HG03039 (cell line): Measurements from ENCODE around the gene N4BP3.

Experiments used
- ATAC-seq: cut with Tn5 transposase; IDR thresholded peaks from one replicate; pipeline ENCODE4 v1.9.1; 2021; ENCODE audit warnings: mild to moderate bottlenecking, moderate library complexity; ENCODE audit not compliant: unreplicated experiment

Gene N4BP3

DNA sequence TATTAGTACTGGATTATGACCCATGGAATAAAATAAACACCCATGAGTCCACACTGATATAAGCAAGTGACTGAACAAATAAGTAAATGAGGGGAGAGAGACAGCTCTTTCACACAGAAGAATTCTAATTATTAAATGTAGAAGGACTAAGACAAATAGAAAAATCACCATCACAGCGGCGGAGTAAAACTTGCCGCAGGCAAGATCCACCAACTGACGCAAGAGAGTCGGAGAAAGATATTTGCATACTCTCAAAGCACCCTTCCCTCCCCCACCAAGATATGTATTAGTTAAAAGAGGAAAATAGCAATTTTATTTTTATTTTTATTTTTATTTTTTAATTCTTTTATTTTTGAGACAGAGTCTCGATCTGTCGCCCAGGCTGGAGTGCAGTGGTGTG is 14.6 kb upstream of the N4BP3 start:
- no peak for ATAC-seq

DNA sequence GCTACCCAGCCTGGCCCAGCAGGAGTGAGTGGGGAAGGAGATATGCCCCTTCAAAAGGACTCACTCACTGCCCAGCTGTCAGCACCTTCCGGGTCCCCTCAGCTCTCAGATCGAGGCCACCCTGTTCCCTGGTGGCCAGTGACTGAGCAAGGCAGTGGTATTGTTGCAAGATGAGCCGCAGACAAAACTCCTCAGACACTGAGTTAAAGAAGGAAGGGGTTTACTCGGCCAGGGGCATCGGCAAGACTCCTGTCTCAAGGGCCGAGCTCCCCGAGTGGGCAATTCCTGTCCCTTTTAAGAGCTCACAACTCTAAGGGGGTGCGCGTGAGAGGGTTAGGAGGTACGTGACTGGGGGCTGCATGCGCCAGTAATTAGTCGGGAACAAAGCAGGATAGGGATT is 9.7 kb upstream of the N4BP3 start:
- no peak for ATAC-seq

DNA sequence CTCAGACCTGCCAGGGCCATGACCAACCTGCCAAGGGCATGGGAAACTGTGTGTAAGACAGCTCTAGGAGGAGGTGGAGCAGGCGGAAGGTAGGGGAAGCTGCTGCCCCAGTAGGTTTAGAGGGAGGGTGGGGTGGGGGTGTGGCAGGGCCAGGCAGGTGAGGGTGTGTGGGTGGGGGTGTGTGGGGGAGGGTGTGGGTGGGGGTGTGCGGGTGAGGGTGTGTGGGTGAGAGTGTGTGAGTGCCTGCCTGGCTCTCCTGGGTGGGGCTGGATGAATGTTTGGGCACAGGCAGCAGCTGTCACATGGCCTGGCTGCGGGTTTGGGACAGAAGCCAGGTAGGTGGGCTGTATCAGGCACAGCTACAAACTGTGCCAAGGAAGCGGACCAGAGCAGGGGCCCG is 8.8 kb upstream of the N4BP3 start:
- ATAC-seq = no peak

DNA sequence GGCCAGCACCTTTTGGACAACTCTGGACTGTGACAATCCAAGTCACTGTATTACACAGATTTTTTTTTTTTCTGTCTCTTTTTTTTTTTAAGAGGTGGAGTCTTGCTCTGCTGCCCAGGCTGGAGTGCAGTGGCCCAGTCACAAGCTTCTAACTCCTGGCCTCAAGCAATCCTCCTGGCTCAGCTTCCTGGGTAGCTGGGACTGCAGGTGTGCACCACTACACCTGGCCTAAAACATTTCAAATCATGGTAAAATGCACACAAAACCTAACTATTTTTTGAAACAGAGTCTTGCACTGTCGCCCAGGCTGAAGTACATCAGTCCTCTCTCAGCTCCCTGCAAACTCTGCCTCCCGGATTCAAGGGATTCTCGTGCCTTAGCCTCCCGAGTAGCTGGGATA is 7.2 kb upstream of the N4BP3 start:
- ATAC-seq = no peak

DNA sequence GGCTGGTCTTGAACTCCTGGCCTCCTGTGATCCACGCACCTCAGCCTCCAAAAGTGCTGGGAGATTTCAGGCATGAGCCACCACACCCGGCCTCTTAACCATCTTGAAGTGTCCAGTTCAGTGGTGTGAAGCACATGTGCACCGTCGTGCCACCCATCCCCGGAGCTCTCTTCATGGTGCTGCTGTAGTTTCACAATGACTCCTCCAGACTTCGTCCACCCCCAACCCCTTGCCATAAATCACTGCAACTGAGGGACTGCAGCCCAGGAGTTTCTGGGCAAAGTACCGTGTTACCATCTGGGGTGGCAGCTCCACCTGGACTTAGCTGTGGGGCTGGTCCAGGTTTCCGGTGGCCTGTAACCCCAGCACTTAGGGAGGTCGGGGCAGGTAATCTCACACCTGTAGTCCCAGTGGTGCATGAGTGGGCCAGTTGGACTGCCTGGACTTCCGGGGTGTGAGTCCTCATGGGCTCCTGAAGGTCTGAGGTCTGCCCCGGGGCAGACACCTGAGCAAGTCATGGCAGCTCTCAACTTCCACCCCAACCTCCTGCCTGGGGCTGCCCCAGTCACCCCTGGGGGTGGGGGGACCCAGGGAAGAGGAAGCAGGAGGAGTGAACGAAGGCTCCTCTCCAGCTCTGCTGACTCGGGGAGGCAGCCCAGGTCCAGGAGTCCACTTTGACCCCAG is 6.6 kb upstream of the N4BP3 start:
- no peak for ATAC-seq

DNA sequence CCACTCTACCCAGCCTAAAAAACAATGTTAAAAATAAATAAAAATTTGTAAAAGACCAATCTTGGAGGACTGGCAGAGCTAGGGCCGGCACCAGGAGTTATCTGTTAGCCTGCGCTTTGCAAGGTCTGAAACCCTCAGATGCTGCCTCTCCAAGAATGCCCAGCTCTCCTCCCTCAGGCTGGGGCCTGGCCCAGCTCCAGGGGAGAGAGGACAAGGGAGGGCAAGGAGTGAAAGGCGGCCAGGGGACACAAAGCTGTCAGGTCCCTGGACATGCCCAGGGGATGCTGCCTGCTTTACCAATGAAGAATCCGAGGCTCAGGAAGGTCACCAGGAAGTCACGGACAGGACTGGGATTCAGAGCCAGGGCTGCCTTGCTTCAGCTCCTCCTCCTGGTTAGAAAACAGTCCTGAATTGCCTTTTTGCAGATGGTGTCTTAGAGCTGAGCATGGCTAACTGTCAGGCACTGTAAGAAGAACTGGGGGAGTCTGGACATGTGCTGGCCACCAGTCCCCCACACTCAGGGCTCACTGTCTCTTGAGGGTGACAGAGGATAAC is 5.5 kb upstream of the N4BP3 start:
- ATAC-seq = no peak

DNA sequence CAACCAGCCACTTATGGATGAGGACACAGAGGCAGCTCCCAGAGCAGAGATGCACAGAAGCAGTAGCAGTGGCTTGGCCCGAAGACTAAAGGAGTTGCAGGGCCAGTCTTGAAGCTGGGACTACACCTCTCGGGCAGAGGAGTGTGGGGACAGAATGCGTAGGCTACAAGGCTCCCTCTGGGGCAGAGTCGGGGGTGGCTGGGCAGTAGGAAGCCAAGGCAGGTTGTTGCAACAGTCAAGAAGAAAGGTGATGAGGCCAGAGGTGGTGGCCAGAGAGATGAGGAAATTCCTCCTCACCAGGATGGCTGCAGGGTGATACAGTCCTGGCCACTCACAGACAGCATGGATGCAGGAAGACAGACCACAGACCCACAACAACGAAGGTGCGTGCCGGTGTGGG is 4.9 kb upstream of the N4BP3 start:
- ATAC-seq = no peak

DNA sequence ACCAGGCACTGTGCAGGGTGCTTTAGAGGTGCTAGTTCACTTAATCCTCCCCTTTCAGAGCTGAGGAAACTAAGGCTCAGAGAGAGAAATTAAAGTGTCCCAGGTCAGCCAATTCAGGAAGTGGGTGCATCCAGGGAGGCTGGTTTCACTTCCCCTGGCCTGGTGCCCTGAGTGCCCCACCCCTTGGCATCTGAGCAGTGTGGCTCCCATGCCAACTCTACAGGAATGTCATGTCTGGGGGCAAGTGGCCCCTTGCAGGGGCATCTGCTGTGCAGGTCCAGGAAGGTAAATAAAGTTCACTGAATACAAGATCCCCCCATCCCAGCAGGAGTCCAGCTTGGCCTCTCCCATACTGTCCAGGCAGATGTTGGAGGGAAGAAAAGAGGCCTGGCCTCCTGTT is 4.4 kb upstream of the N4BP3 start:
- no peak for ATAC-seq

DNA sequence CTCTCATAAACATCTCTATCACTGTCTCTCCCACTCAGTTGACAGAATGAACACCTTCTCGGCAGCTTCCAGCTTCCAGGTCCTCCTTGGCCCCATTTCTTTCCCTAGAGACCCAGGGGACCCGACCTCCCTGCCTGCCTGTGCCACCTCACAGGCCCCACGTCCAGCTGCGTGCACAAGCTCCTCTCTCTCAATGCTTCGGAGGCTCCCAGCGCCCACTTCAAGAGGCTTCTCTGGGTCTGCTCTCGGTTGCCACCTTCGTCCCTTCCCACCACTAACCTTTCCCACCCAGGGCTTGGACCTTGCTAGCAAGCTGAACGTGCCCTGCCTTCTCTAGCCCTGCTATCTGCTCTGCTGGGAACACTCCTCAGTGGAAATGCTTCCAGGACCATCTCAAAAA is 2.8 kb upstream of the N4BP3 start:
- ATAC-seq = no peak

DNA sequence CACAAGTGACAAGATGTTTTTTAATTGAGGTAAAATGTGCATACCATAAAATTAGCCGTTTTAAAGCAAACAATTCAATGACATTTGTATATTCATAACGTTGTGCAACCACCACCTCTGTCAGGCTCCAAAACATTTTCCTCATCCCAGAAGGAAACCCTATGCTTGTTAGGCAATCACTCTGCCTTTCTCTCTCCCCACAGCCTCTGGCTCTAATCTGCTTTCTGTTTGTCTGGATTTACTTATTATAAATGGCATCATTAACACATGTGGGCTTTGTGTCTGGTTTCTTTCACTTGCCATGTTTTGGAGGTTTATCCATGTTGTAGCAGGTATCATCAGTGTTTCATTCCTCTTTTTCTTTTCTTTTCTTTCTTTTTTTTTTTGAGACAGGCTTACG is 1.4 kb upstream of the N4BP3 start:
- ATAC-seq = no peak

DNA sequence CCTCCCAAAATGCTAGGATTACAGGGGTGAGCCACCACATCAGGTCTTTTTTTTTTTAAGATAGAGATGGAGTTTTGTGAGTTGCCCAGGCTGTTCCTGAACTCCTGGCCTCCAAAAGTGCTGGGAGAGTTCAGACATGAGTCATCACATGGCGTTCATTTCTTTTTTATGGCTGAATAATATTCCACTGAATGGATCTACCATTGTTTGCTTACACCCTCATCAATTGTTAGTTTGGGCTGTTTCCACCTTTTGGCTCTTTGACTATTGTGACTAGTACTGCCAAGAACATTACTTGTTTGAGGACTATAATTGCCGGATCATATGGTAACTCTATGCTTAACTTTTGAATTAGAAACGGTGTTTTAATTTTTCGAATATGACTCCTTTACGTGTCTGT is 787 bp upstream of the N4BP3 start:
- no peak for ATAC-seq

DNA sequence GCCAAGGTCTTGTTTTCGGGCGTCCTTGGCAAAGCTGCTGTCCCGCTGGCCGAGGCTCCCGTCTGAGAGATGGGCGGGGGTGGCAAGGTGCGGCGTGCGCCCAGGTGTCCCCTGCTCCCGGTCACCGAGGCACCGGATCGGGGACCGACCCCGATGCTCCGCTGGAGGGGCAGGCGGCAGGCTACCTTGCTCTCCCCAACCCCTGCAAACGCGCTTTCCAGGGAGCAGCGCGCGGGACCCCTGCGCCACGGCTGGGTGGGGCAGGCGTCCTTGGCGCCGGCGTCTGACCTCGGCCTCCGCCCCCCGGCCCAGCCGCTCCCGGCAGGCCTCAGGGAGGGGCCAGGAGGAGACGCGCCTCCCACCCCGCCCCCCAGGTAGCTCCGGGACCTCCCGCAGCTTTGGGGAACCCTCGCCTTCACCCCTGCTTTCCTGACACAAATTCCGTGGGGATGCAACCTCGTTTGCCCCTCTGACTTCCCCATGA is 551 bp downstream of the N4BP3 start:
- no peak for ATAC-seq

DNA sequence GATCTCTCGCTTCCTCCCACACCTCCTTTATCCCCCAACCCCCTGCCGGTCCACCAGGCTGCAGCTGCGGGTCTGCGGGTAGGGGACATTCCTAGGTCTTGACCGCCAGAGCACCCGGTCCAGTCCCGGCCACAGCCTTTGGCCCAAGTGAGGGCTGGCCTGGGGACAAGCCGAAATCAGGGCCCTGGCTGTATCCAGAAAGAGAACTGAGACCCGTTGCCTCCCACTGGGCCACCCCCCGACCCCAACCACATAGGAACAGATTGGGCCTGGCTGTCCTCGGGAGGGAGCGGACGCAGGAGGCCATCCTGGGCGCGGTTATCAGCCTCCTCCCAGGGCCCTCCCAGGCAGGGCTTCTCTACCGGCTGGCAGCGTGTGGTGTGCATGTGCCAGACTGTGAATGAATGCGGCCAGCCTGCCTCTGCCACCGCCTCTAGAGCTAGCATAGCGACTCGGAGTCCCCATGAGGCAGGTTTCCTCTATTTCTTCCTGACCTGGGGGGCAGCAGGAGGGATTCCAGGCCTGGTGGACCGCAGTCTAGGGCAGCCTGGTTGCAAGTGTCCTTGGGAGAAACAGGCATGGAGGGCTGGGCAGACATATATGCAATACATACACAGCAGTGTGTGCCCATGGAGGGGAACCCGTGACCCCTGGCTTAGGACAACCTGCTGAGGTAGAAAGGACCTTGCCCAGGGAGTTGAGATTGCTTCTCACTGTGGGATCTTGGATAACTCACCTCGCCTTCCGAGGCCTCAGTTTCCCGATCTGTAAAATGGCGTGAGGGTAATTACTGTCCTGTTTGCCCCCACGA is 1.2 kb downstream of the N4BP3 start:
- no peak for ATAC-seq

DNA sequence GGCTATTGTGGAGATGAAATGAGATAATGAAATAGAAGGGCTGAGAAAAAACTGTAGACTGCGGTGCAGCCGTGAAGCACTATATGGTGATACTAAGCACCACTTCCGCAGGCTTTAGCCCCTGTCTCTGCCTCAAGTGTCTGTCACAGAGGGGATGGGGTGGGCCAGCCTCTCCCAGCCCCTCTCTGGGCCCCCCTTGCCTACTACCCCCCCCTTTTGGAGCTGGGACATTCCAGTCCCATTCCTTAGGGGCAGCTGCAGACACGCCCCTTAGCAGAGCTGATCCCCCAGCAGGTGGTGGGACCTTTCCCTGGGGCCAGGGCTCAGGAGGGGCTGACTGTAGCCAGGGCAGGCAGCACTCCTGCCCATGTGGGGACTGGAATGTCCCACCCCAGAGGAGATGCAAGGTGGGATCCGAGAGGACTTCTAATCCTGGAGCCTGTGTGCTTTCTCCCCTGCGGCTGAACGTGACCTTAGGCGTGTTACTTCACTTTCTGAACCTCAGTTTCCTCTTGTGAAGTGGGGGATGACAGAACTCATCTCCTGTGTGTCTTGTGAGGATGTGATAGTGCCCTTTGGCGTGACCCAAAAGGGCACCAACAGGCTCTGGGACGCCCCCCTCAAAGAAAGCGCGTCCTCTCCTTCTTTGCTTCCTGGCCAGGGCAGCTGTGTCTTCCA is 1.9 kb downstream of the N4BP3 start:
- no peak for ATAC-seq

DNA sequence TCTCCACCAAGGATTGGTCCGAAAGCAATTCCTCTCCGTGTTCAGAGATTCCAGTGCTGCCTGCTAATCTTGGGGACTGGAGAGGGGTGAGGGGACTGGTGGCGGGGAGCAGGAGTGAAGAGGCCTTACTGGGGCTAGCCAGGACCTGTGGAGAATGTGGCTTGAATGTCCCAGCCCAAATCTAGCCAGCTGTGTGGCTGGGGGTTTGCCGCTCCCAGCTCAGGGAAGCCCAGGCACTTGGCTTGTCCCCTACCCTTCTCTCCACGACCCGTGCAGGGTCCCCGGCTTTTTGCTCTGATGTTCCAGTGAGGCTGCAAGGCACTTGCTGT is 2.4 kb downstream of the N4BP3 start:
- ATAC-seq = no peak

DNA sequence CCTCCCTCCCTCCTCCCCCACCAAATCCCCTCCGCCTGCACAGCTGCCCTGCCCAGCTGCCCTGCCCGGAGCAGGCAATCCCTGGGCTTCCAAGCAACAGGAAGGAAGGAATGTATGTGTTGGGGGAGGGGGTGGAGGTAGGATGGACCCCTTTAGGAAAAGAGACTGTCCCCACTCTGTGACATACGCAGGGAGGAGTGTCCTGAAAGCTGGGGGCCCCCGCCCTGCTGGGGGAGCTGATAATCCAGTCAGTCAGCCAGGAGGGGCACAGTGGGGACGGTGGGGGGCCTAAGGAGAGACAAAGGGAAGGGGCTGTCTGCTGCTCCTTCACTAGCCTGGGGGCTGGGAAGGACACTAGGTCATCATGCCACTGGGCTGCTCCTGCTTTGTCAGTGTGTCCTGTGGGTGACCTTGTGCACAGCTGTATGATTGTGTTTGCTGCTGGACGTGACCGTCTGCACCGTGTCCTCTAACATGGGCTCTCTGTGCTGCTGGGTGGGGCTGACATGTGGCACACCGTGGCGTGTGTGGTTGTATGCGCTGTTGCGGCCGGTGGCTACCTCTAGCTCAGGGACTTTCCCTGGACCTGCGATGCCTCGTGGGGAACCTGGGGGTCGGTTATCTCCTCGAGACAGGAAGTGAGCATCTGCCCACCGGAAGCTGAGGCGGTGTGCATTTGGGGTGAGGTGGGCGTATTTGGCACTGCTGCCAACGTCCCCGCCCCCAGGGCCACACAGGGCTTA is 3.0 kb downstream of the N4BP3 start:
- ATAC-seq = no peak

DNA sequence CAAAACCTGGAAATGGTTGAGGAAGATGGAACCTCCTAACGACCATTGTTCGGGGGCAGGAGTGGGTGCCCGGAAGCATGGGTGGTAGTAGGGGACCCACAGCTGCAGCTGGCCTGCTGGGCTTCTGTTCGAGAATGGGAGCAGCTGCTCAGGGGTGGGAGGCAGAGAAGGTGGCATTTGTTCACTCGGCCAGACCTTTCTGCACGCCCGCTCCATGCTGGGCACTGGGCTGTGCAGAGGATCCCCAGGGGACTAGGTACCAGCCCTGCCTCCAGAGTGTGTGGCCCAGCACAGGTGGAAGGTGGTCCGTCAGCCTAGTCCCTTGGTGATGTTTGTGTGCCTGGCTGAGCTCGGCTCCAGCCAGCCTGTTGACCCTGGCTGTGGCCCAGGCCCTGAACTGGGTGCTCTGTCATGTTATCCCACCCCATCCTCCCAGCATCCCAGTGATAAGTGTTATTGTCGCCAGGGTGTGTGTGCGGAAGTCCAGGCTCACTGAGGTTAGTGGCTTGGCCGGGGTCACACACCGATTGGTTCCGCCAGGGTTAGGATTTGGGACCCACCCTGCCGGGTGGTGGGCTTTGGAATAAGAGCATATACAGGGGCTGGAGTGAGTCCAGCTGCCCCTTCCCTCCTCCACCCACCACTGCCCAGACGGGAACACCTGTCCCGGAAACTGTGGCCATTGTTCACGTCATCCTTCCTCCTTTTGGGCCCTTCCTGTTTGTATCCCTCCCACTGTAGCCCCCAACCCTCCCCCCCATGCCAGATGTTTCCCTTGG is 4.8 kb downstream of the N4BP3 start:
- ATAC-seq = no peak

DNA sequence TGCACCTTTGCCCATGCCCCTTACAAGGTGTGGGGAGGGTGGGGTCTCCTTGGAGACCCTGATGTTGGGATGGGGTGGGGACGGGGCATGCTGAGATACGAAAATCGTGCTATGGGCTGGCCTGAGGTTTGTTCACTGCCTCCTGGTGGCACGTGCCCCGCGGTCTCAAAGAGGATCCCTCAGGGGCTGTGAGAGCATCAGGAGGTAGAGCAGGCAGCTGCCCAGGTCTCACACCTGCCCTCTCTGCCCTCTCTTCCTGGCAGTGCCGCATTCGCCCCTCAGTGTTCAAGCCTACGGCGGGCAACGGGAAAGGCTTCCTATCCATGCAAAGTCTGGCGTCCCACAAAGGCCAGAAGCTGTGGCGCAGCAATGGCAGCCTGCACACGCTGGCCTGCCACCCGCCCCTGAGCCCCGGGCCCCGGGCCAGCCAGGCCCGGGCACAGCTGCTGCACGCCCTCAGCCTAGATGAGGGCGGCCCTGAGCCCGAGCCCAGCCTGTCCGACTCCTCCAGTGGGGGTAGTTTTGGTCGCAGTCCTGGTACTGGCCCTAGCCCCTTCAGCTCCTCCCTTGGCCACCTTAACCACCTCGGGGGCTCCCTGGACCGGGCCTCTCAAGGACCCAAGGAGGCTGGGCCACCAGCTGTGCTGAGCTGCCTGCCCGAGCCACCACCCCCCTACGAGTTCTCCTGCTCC is 6.7 kb downstream of the N4BP3 start:
- ATAC-seq = no peak

DNA sequence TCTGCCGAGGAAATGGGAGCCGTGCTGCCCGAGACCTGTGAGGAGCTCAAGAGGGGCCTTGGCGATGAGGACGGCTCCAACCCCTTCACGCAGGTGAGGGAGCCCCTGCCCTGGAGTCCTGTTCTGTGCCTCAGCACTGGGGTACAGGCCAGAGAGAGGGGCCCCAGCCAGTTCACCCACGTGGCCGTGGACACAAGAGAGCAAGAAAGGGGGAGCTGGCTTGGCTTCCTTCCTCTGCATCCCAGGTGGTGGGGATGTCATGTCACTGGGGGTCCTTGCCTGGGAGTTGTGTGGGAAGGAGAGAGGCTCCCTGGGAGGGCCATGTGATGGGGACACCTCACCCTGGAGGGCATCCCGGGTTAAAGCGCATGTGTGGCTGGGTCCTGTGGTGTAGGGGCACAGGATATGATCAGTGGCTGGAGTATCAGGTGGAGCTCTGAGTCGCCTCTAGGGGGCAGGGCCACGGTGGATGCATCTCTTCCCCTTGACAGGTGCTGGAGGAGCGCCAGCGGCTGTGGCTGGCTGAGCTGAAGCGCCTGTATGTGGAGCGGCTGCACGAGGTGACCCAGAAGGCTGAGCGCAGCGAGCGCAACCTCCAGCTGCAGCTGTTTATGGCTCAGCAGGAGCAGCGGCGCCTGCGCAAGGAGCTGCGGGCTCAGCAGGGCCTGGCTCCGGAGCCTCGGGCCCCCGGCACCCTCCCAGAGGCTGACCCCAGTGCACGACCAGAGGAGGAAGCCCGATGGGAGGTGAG is 7.5 kb downstream of the N4BP3 start:
- ATAC-seq = peak; percentile 75
